Liver (tissue), 9 donors: ENCODE data around the gene PRDM2. TPM values are rescaled to one million over a fixed set of nuclear protein-coding genes. Genes with fewer than 3 reads are reported as not detected.

Experiments
- DNase-seq: peaks from one replicate; pipeline ENCODE4 v3.0.0-alpha.2; 2017; ENCODE audit warnings: low spot score
- H3K27ac ChIP-seq, 2 donors: one replicate each; pipeline ENCODE4 v1.7.0; 2013; ENCODE audit warnings: inconsistent platforms in 2 of 2, low read length in 2 of 2, control low read depth in 1 of 2, low read depth in 1 of 2, mild to moderate bottlenecking in 1 of 2
- H3K27me3 ChIP-seq, 4 donors: one replicate each; pipeline versions ENCODE4 v1.6.1 to v1.7.0; 2013; ENCODE audit warnings: low read length in 3 of 4, inconsistent platforms in 1 of 4, mild to moderate bottlenecking in 1 of 4, moderate library complexity in 1 of 4; ENCODE audit not compliant: control insufficient read depth in 4 of 4, insufficient read depth in 4 of 4
- H3K36me3 ChIP-seq, 4 donors: one replicate each; pipeline versions ENCODE4 v1.6.1 to v1.7.0; 2013; ENCODE audit warnings: low read length in 3 of 4, mild to moderate bottlenecking in 3 of 4, low read depth in 1 of 4, moderate library complexity in 1 of 4; ENCODE audit not compliant: control insufficient read depth in 4 of 4, insufficient read depth in 3 of 4
- H3K4me1 ChIP-seq, 4 donors: one replicate each; pipeline versions ENCODE4 v1.6.1 to v1.7.0; 2013; ENCODE audit warnings: low read length in 3 of 4, mild to moderate bottlenecking in 3 of 4, moderate library complexity in 1 of 4; ENCODE audit not compliant: control insufficient read depth in 4 of 4, insufficient read depth in 4 of 4
- H3K4me3 ChIP-seq, 3 donors: one replicate each; pipeline versions ENCODE4 v1.6.1 to v1.7.0; 2013; ENCODE audit warnings: low read length in 3 of 3, control low read depth in 1 of 3, low read depth in 1 of 3, mild to moderate bottlenecking in 1 of 3
- H3K9ac ChIP-seq, 2 donors: one replicate each; pipeline ENCODE4 v1.7.0; 2013; ENCODE audit warnings: low read length in 2 of 2, mild to moderate bottlenecking in 2 of 2, moderate library complexity in 2 of 2, control low read depth in 1 of 2, low read depth in 1 of 2
- H3K9me3 ChIP-seq, 4 donors: one replicate each; pipeline versions ENCODE4 v1.6.1 to v1.7.0; 2013; ENCODE audit warnings: low read length in 3 of 4; ENCODE audit not compliant: control insufficient read depth in 4 of 4
- ATF3 ChIP-seq: IDR thresholded peaks from 2 replicates; pipeline ENCODE4 v1.6.1; 2016; ENCODE audit warnings: antibody characterized with exemption
- CTCF ChIP-seq: fragments of 150-350 bp; IDR thresholded peaks from 2 replicates; pipeline ENCODE4 v1.5.1; 2017; ENCODE audit warnings: improper control_type of control experiment, low read depth, low read length; ENCODE audit not compliant: missing input control
- EGR1 ChIP-seq, 2 donors: IDR thresholded peaks; 2 replicates each; pipeline ENCODE4 v1.6.1; 2016 to 2018; ENCODE audit warnings: antibody characterized with exemption in 2 of 2, low read depth in 2 of 2
- FOXA1 ChIP-seq: IDR thresholded peaks from 2 replicates; pipeline ENCODE4 v1.6.1; 2016; ENCODE audit warnings: antibody characterized with exemption
- FOXA2 ChIP-seq: IDR thresholded peaks from 2 replicates; pipeline ENCODE4 v1.6.1; 2016; ENCODE audit warnings: antibody characterized with exemption
- GABPA ChIP-seq, 2 donors: IDR thresholded peaks in 1 of 2; conservative IDR thresholded peaks in 1 of 2; 2 replicates each; pipeline ENCODE4 v1.6.1; 2016; ENCODE audit warnings: antibody characterized with exemption in 2 of 2, mild to moderate bottlenecking in 1 of 2, moderate library complexity in 1 of 2
- HNF4A ChIP-seq, 2 donors: conservative IDR thresholded peaks; 2 replicates each; pipeline ENCODE4 v1.6.1; 2016; ENCODE audit warnings: antibody characterized with exemption in 2 of 2, mild to moderate bottlenecking in 2 of 2
- HNF4G ChIP-seq: IDR thresholded peaks from 2 replicates; pipeline ENCODE4 v1.6.1; 2016; ENCODE audit warnings: antibody characterized with exemption
- JUND ChIP-seq, 2 donors: IDR thresholded peaks; 2 replicates each; pipeline ENCODE4 v1.6.1; 2016; ENCODE audit warnings: antibody characterized with exemption in 2 of 2
- MAX ChIP-seq: IDR thresholded peaks from 2 replicates; pipeline ENCODE4 v1.6.1; 2016; ENCODE audit warnings: antibody characterized with exemption
- NR2F2 ChIP-seq: IDR thresholded peaks from 2 replicates; pipeline ENCODE4 v1.6.1; 2016; ENCODE audit warnings: antibody characterized with exemption
- RAD21 ChIP-seq, 2 donors: IDR thresholded peaks; 2 replicates each; pipeline ENCODE4 v1.6.1; 2016; ENCODE audit warnings: antibody characterized with exemption in 2 of 2, mild to moderate bottlenecking in 2 of 2
- REST ChIP-seq: IDR thresholded peaks from 2 replicates; pipeline ENCODE4 v1.6.1; 2016; ENCODE audit warnings: antibody characterized with exemption, mild to moderate bottlenecking
- RXRA ChIP-seq, 2 donors: IDR thresholded peaks; 2 replicates each; pipeline ENCODE4 v1.6.1; 2017 to 2018; ENCODE audit warnings: antibody characterized with exemption in 2 of 2, mild to moderate bottlenecking in 1 of 2
- SP1 ChIP-seq: IDR thresholded peaks from 2 replicates; pipeline ENCODE4 v1.6.1; 2018; ENCODE audit warnings: antibody characterized with exemption, mild to moderate bottlenecking
- TAF1 ChIP-seq: conservative IDR thresholded peaks from 2 replicates; pipeline ENCODE4 v1.6.1; 2016; ENCODE audit warnings: antibody characterized with exemption, mild to moderate bottlenecking
- YY1 ChIP-seq: IDR thresholded peaks from 2 replicates; pipeline ENCODE4 v1.6.1; 2016; ENCODE audit warnings: antibody characterized with exemption, mild to moderate bottlenecking
- ZBTB33 ChIP-seq: IDR thresholded peaks from 2 replicates; pipeline ENCODE4 v1.6.1; 2016; ENCODE audit warnings: antibody characterized with exemption
- WGBS: extraction: QIAGEN DNeasy Blood & Tissue Kit; methylation state at CpG from one replicate; pipeline ENCODE4 v1.1.7; 2013; 5-methylcytosine and 5-hydroxymethylcytosine counted together
- polyA plus RNA-seq, 2 donors: library from polyadenylated mRNA; stranded (reverse) in 1 of 2; unstranded in 1 of 2; fragments of 200-250 nt in 1 of 2; fragments of >200 nt in 1 of 2; fragmentation: Nextera tagmentation in 1 of 2; extraction: Ambion mirVana in 1 of 2; gene quantifications; one replicate each; pipeline versions ENCODE4 v1.2.1 to v1.2.3, GENCODE V29; 2013 to 2015
- total RNA-seq, 2 donors: library from RNA; depleted of rRNA; stranded (reverse); fragments of >200 nt; gene quantifications; one replicate each; pipeline ENCODE4 v1.2.3, GENCODE V29; 2014
- donor health status: healthy.
- donor health status: healthy.
- donor health status: healthy.
- donor health status: healthy.
- donor health status: healthy.

The PRDM2 gene
- total and polyA plus RNA-seq, 4 donors, result 4.5 to 13.9 (median 7.9) TPM

- 97% methylated on average over 2 of the region's 2 CpGs for WGBS
- no peak for DNase-seq
- H3K4me3 ChIP-seq, result no peak overlapping the region
- peaks cover 0 to 3% (median 0%) of the 10 kb centered on the region in 4 donors for H3K36me3 ChIP-seq
- peaks cover 2 to 26% (median 11%) of the 10 kb centered on the region in 4 donors for H3K4me1 ChIP-seq
- TF ChIP-seq CTCF (no peak), ZBTB33 (no peak), RAD21 (IDR thresholded peaks at IDR 0.05) (no peak), HNF4A (conservative IDR thresholded peaks at IDR 0.05) (no peak), TAF1 (no peak), FOXA2 (no peak), HNF4G (no peak), MAX (no peak), FOXA1 (no peak), GABPA (IDR thresholded peaks at IDR 0.05 in 1 of 2, conservative IDR thresholded peaks at IDR 0.05 in 1 of 2) (no peak), YY1 (no peak), JUND (IDR thresholded peaks at IDR 0.05) (no peak), EGR1 (IDR thresholded peaks at IDR 0.05; ENCODE audit: low read depth in 2 of 2) (no peak), REST (no peak), NR2F2 (no peak), RXRA (IDR thresholded peaks at IDR 0.05) (no peak), ATF3 (no peak), SP1 (no peak)
- no peaks in the 10 kb centered on the region for H3K9me3 ChIP-seq
- H3K27me3 ChIP-seq, result no peaks in the 10 kb centered on the region
- no peak overlapping the region for H3K9ac ChIP-seq
- no peak overlapping the region for H3K27ac ChIP-seq
These were observed 57.7 kb downstream of the PRDM2 start for GRCh38 chr1:13757693-13758092.
